K562 (cell line): Measurements from ENCODE around the gene PPIP5K2. TPM values are rescaled to one million over a fixed set of nuclear protein-coding genes. Genes with fewer than 3 reads are reported as not detected.

Source experiments
- FOXP1 ChIP-seq: sonication (generic); formaldehyde crosslinking; IDR thresholded peaks from 2 replicates; pipeline ENCODE4 v1.8.0; 2022; ENCODE audit warnings: mild to moderate bottlenecking, missing genetic modification reagents
- ILF3 ChIP-seq: fragments of 450-650 bp; IDR thresholded peaks from 2 replicates; pipeline ENCODE4 v1.6.1; 2018; ENCODE audit warnings: antibody characterized with exemption, mild to moderate bottlenecking, moderate library complexity, borderline replicate concordance
- JUND ChIP-seq, 2 experiments: IDR thresholded peaks; 2 replicates in 1 of 2; 3 replicates in 1 of 2; pipeline ENCODE4 v1.6.1; 2011; ENCODE audit warnings: borderline replicate concordance in 2 of 2, low read depth in 2 of 2, low read length in 2 of 2, improper control_type of control experiment in 1 of 2, missing biosample characterization in 1 of 2, missing genetic modification characterization in 1 of 2, missing genetic modification reagents in 1 of 2
- RBM39 ChIP-seq: fragments of 200-400 bp; formaldehyde crosslinking; optimal IDR thresholded peaks from 2 replicates; pipeline ENCODE3; 2018; ENCODE audit warnings: low read depth, low read length
- SP1 ChIP-seq: sonication (generic); formaldehyde crosslinking; IDR thresholded peaks from 2 replicates; pipeline ENCODE4 v1.8.1; 2022; ENCODE audit warnings: mild to moderate bottlenecking, missing genetic modification reagents
- TARDBP ChIP-seq: fragments of 450-650 bp; IDR thresholded peaks from 2 replicates; pipeline ENCODE4 v1.6.1; 2016
- ZC3H11A ChIP-seq: IDR thresholded peaks from 2 replicates; pipeline ENCODE4 v1.6.1; 2012; ENCODE audit warnings: low read depth, low read length, improper control_type of control experiment
- ZNF354B ChIP-seq: fragments of 250-450 bp; sonication (Bioruptor Pico); IDR thresholded peaks from 2 replicates; pipeline ENCODE4 v1.4.0; 2020
- ZSCAN29 ChIP-seq: fragments of 450-650 bp; IDR thresholded peaks from 2 replicates; pipeline ENCODE4 v1.6.1; 2017
- polyA plus RNA-seq, 8 experiments: library from polyadenylated mRNA; depleted of rRNA in 4 of 8; stranded (reverse) in 5 of 8; unstranded in 3 of 8; fragments of >200 nt; fragmentation: Nextera tagmentation in 2 of 8; fragmentation: Illumina TruSeq in 1 of 8; extraction: Ambion mirVana in 2 of 8; extraction: Trizol in 1 of 8; gene quantifications; 2 replicates each; pipeline versions ENCODE4 v1.2.1 to v1.2.3, GENCODE V29; 2011 to 2014; ENCODE audit warnings: inconsistent platforms in 1 of 8, missing spikeins in 1 of 8
- total RNA-seq, 7 experiments: library from RNA; depleted of rRNA in 6 of 7; stranded (reverse); fragments of >200 nt in 6 of 7; fragmentation: Illumina TruSeq in 2 of 7; extraction: Trizol in 2 of 7; gene quantifications; 2 replicates each; pipeline versions ENCODE4 v1.2.1 to v1.2.3, GENCODE V29; 2011 to 2021; ENCODE audit warnings: low replicate concordance in 1 of 7
- TF ChIP-seq, protein P1 (sequence below): fragments of 450-650 bp; formaldehyde crosslinking; IDR thresholded peaks from 2 replicates; pipeline ENCODE4 v1.4.0; 2020; ENCODE audit warnings: mild to moderate bottlenecking, moderate library complexity
- TF ChIP-seq, protein P2 (sequence below): fragments of 450-650 bp; formaldehyde crosslinking; IDR thresholded peaks from 2 replicates; pipeline ENCODE4 v1.4.0; 2020; ENCODE audit warnings: mild to moderate bottlenecking, moderate library complexity
- TF ChIP-seq, protein P3 (sequence below), 3 experiments: fragments of 200-800 bp in 1 of 3; fragments of 250-450 bp in 1 of 3; fragments of 450-650 bp in 1 of 3; sonication (Bioruptor Pico) in 1 of 3; sonication (Bioruptor generic) in 1 of 3; formaldehyde crosslinking in 1 of 3; IDR thresholded peaks; 2 replicates each; pipeline versions ENCODE4 v1.6.1 to v1.8.0; 2016 to 2022; ENCODE audit warnings: mild to moderate bottlenecking in 2 of 3, missing genetic modification characterization in 2 of 3, missing compliant biosample characterization in 1 of 3, moderate library complexity in 1 of 3
- TF ChIP-seq, protein P4 (sequence below): sonication (generic); formaldehyde crosslinking; IDR thresholded peaks from 2 replicates; pipeline ENCODE4 v1.8.1; 2023; ENCODE audit warnings: mild to moderate bottlenecking, missing genetic modification reagents

Gene PPIP5K2
- total and polyA plus RNA-seq, 9 of the 15 experiments (the other 6 are each of a cell fraction or from before 2014, with no cell fraction given) = 39.4 to 150 (median 99.1) TPM

DNA sequence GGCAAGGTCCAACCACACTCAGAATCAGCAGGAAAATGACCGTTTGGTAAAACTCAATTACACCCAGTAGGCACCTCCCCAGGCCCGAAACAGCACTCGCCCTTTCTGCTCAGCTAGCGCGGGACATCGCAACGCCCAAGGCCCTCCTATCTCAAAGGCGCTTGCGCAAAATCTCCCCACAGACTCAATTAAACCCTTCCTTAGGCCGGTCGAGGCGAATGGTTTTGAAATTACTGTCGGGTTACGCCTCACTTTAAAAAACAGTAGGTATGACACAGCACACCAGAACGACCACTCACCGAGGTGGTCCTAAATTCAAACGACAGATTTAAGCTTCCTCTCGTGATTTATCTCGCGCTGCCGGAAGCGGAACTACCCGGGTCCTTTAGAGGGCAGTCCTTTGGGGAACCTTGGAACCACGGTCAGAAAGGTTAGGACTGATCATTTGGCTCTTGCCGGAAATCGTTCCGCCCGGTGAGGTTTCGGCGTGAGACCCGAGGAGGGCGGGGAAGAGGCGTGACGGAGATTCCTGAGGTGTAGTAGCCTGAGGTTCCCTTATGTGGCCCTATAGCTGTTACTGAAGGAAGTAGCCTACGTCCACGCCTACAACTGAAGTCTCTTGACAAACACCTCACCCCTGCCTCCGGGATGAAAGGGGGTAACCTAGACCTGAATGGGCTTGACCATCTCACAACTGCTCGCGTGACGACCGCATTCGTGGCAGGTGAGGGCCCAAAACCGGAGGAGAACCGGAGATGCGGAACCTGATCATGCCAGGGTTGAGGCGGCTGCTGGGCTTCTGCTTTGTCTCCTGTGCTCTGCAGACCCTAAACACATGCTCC is at the start of gene PPIP5K2, which contains the start of gene GIN1 (continued):
- TF ChIP-seq, protein P1, sequence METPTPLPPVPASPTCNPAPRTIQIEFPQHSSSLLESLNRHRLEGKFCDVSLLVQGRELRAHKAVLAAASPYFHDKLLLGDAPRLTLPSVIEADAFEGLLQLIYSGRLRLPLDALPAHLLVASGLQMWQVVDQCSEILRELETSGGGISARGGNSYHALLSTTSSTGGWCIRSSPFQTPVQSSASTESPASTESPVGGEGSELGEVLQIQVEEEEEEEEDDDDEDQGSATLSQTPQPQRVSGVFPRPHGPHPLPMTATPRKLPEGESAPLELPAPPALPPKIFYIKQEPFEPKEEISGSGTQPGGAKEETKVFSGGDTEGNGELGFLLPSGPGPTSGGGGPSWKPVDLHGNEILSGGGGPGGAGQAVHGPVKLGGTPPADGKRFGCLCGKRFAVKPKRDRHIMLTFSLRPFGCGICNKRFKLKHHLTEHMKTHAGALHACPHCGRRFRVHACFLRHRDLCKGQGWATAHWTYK (CRISPR knock-in tag) = no peak
- TF ChIP-seq RBM39 (peak; percentile 15), SP1 (CRISPR knock-in tag) (peak; percentile 96), ZNF354B (CRISPR knock-in tag) (no peak), ZC3H11A (no peak), TARDBP (0 out of 2 replicates have a peak, but pooled peaks have one; percentile 76), JUND (IDR thresholded peaks at IDR 0.05; ENCODE audit: borderline replicate concordance, low read depth, low read length) (peak; percentile 73), JUND (tag; IDR thresholded peaks at IDR 0.05; ENCODE audit: borderline replicate concordance, low read depth, low read length) (peak; percentile 61; the same call in 2 of the 3 replicates), FOXP1 (CRISPR knock-in tag) (no peak), ZSCAN29 (0 out of 2 replicates have a peak, but pooled peaks have one; percentile 26), ILF3 (no peak)
- TF ChIP-seq, protein P2, sequence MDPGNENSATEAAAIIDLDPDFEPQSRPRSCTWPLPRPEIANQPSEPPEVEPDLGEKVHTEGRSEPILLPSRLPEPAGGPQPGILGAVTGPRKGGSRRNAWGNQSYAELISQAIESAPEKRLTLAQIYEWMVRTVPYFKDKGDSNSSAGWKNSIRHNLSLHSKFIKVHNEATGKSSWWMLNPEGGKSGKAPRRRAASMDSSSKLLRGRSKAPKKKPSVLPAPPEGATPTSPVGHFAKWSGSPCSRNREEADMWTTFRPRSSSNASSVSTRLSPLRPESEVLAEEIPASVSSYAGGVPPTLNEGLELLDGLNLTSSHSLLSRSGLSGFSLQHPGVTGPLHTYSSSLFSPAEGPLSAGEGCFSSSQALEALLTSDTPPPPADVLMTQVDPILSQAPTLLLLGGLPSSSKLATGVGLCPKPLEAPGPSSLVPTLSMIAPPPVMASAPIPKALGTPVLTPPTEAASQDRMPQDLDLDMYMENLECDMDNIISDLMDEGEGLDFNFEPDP (CRISPR knock-in tag) = no peak
- TF ChIP-seq, protein P3, sequence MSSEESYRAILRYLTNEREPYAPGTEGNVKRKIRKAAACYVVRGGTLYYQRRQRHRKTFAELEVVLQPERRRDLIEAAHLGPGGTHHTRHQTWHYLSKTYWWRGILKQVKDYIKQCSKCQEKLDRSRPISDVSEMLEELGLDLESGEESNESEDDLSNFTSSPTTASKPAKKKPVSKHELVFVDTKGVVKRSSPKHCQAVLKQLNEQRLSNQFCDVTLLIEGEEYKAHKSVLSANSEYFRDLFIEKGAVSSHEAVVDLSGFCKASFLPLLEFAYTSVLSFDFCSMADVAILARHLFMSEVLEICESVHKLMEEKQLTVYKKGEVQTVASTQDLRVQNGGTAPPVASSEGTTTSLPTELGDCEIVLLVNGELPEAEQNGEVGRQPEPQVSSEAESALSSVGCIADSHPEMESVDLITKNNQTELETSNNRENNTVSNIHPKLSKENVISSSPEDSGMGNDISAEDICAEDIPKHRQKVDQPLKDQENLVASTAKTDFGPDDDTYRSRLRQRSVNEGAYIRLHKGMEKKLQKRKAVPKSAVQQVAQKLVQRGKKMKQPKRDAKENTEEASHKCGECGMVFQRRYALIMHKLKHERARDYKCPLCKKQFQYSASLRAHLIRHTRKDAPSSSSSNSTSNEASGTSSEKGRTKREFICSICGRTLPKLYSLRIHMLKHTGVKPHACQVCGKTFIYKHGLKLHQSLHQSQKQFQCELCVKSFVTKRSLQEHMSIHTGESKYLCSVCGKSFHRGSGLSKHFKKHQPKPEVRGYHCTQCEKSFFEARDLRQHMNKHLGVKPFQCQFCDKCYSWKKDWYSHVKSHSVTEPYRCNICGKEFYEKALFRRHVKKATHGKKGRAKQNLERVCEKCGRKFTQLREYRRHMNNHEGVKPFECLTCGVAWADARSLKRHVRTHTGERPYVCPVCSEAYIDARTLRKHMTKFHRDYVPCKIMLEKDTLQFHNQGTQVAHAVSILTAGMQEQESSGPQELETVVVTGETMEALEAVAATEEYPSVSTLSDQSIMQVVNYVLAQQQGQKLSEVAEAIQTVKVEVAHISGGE (CRISPR knock-in tag; IDR thresholded peaks at IDR 0.05) = peak; percentile 97 to 100 (median 100)
- TF ChIP-seq, protein P4, sequence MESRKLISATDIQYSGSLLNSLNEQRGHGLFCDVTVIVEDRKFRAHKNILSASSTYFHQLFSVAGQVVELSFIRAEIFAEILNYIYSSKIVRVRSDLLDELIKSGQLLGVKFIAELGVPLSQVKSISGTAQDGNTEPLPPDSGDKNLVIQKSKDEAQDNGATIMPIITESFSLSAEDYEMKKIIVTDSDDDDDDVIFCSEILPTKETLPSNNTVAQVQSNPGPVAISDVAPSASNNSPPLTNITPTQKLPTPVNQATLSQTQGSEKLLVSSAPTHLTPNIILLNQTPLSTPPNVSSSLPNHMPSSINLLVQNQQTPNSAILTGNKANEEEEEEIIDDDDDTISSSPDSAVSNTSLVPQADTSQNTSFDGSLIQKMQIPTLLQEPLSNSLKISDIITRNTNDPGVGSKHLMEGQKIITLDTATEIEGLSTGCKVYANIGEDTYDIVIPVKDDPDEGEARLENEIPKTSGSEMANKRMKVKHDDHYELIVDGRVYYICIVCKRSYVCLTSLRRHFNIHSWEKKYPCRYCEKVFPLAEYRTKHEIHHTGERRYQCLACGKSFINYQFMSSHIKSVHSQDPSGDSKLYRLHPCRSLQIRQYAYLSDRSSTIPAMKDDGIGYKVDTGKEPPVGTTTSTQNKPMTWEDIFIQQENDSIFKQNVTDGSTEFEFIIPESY = no peak; the same call in 1 of the 2 replicates
